Gastrocnemius medialis (tissue), 4 donors: Measurements from ENCODE around the gene INPP4A. TPM values are rescaled to one million over a fixed set of nuclear protein-coding genes. Genes with fewer than 3 reads are reported as not detected.

Source experiments
- ATAC-seq, 2 donors: fragments of 150-250 bp; one replicate each; pipeline ENCODE4 v1.9.1; 2016
- DNase-seq, 2 donors: peaks; one replicate each; pipeline ENCODE4 v3.0.0-alpha.2; 2019
- H3K27ac ChIP-seq, 4 donors: fragments of 200-600 bp; sonication (generic); 1 replicate in 1 of 4; 2 replicates in 3 of 4; pipeline ENCODE4 v1.5.1; 2016 to 2018; ENCODE audit warnings: mild to moderate bottlenecking in 2 of 4, moderate library complexity in 1 of 4
- H3K27me3 ChIP-seq, 3 donors: fragments of 200-600 bp; sonication (generic) in 2 of 3; 1 replicate in 1 of 3; 2 replicates in 2 of 3; pipeline versions ENCODE4 v1.5.1 to v1.6.0; 2016 to 2019; ENCODE audit warnings: mild to moderate bottlenecking in 1 of 3, moderate library complexity in 1 of 3
- H3K36me3 ChIP-seq, 2 donors: fragments of 200-600 bp; sonication (generic) in 1 of 2; one replicate each; pipeline ENCODE4 v1.5.1; 2017 to 2018
- H3K4me1 ChIP-seq, 2 donors: fragments of 200-600 bp; sonication (generic) in 1 of 2; one replicate each; pipeline ENCODE4 v1.5.1; 2016 to 2017; ENCODE audit warnings: mild to moderate bottlenecking in 2 of 2
- H3K4me3 ChIP-seq, 4 donors: fragments of 200-600 bp; sonication (generic) in 3 of 4; 1 replicate in 1 of 4; 2 replicates in 3 of 4; pipeline ENCODE4 v1.5.1; 2016 to 2019; ENCODE audit warnings: mild to moderate bottlenecking in 2 of 4
- H3K9me3 ChIP-seq, 3 donors: fragments of 200-600 bp; sonication (generic) in 2 of 3; 1 replicate in 1 of 3; 2 replicates in 2 of 3; pipeline ENCODE4 v1.5.1; 2016 to 2019
- CTCF ChIP-seq, 5 experiments: fragments of 450-650 bp in 3 of 5; fragments of 200-600 bp in 2 of 5; sonication (generic) in 2 of 5; IDR thresholded peaks in 4 of 5; conservative IDR thresholded peaks in 1 of 5; 1 replicate in 4 of 5; 2 replicates in 1 of 5; pipeline ENCODE4 v1.5.1; 2016 to 2019; ENCODE audit warnings: antibody characterized with exemption in 5 of 5, mild to moderate bottlenecking in 3 of 5, moderate library complexity in 3 of 5
- POLR2A ChIP-seq, 2 donors: fragments of 450-650 bp; IDR thresholded peaks; one replicate each; pipeline ENCODE4 v1.6.1; 2017; ENCODE audit warnings: antibody characterized with exemption in 2 of 2, mild to moderate bottlenecking in 2 of 2, moderate library complexity in 2 of 2
- in situ Hi-C, 4 donors: fragments of 200-750 bp; cut with MboI; loops; one replicate each; pipeline versions ENCODE4 v1.15.0 to v1.8.0; 2017; ENCODE audit warnings: low sequenced_read_pairs in 4 of 4
- intact Hi-C: fragments of 100-400 bp; cut with DNase I; formaldehyde crosslinking; loops from one replicate; pipeline ENCODE4 v1.15.1; 2023; ENCODE audit warnings: low total_unique reads
- total RNA-seq, 4 donors: library from RNA; depleted of rRNA; stranded (reverse); fragments of >200 nt; gene quantifications; one replicate each; pipeline versions ENCODE4 v1.1.0 to v1.2.3, GENCODE V29; 2016

INPP4A gene
- total RNA-seq, 4 donors from 2014 or later, result 9.8 to 19.6 (median 16.0) TPM

DNA sequence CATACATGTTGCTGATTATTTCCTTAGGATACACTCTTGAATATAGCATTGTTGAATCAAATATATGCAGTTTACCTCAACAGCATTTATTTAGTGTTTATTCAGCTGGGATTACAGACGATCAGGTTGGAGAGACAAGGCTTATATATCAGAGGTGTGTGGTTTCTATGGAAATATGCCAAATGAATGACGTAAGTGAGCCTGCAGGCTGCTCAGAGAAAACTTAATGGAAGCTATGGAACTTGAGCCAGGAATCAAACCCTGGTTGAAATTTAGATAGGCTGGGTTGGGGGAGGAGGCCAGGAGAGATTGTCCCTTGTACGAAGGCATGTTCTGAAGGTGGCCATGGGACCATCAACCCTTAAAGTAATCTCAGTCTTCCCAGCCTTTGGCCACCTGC, 79.5 kb downstream of the INPP4A start:
- Histone ChIP-seq H3K9me3 (no peaks in the 10 kb centered on the region), H3K4me1 (no peaks in the 10 kb centered on the region), H3K27me3 (no peaks in the 10 kb centered on the region), H3K36me3 (no peaks in the 10 kb centered on the region), H3K4me3 (no peak overlapping the region), H3K27ac (no peak overlapping the region)
- ATAC-seq (no peak), DNase-seq (no peak)
- in situ Hi-C loops, result no loop called here
- intact Hi-C loops, result no loop called here
- TF ChIP-seq POLR2A (IDR thresholded peaks at IDR 0.05), result no peak
- no peak for TF ChIP-seq CTCF (IDR thresholded peaks at IDR 0.05 in 4 of 5, conservative IDR thresholded peaks at IDR 0.05 in 1 of 5)

- intact Hi-C loops, result no loop called here
- Histone ChIP-seq H3K9me3 (no peaks in the 10 kb centered on the region), H3K36me3 (no peaks in the 10 kb centered on the region), H3K4me1 (no peaks in the 10 kb centered on the region), H3K27me3 (no peaks in the 10 kb centered on the region), H3K27ac (no peak overlapping the region), H3K4me3 (no peak overlapping the region)
- no peak for TF ChIP-seq CTCF (IDR thresholded peaks at IDR 0.05 in 4 of 5, conservative IDR thresholded peaks at IDR 0.05 in 1 of 5)
- TF ChIP-seq POLR2A (IDR thresholded peaks at IDR 0.05), result no peak
- ATAC-seq (no peak), DNase-seq (no peak)
- in situ Hi-C loops, result no loop called here
Observed at GRCh38 chr2:98528349-98528748, 83.7 kb downstream of the INPP4A start.

- Histone ChIP-seq H3K27ac (no peak overlapping the region), H3K4me3 (no peak overlapping the region), H3K4me1 (no peaks in the 10 kb centered on the region), H3K36me3 (no peaks in the 10 kb centered on the region), H3K9me3 (no peaks in the 10 kb centered on the region), H3K27me3 (no peaks in the 10 kb centered on the region)
- TF ChIP-seq POLR2A (IDR thresholded peaks at IDR 0.05), result no peak
- no peak for TF ChIP-seq CTCF (IDR thresholded peaks at IDR 0.05 in 4 of 5, conservative IDR thresholded peaks at IDR 0.05 in 1 of 5)
- ATAC-seq (no peak), DNase-seq (no peak)
- intact Hi-C loops (no loop called here), in situ Hi-C loops (no loop called here)
Observed at GRCh38 chr2:98530114-98530513, 85.5 kb downstream of the INPP4A start.

DNA sequence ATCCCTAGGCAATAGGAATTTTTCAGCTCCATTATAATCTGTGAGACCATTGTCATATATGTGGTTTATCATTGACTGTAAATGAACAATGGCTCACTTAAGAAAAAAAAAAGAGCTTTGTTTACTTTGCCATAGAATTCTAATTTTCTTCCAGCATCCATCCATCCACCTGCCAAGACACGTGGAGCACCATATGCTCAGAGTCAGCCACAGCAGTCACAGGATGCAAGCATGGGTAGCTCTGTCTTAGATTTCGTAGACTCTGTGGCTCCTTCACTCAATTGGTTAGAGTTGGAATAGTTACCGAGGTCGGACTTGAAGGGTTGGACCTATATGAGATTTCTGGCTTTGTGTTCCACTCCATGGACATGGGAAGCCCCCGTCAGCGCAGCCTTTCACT, 88.1 kb downstream of the INPP4A start:
- in situ Hi-C loops (no loop called here), intact Hi-C loops (no loop called here)

More for the DNA sequence above, 88.1 kb downstream of the INPP4A start:
- Histone ChIP-seq H3K4me3 (no peak overlapping the region), H3K27me3 (no peaks in the 10 kb centered on the region), H3K36me3 (peaks cover 0 to 20% of the 10 kb centered on the region in 2 donors), H3K9me3 (no peaks in the 10 kb centered on the region), H3K4me1 (no peaks in the 10 kb centered on the region), H3K27ac (no peak overlapping the region)
- TF ChIP-seq POLR2A (IDR thresholded peaks at IDR 0.05), result no peak
- no peak for TF ChIP-seq CTCF (IDR thresholded peaks at IDR 0.05 in 4 of 5, conservative IDR thresholded peaks at IDR 0.05 in 1 of 5)
- ATAC-seq, result no peak
- DNase-seq, result no peak
